Measurements from ENCODE around the gene THSD4.

GRCh38 chr15:71669688-71670087, 554.4 kb downstream of the THSD4 start:
- TF ChIP-seq, protein P1, sequence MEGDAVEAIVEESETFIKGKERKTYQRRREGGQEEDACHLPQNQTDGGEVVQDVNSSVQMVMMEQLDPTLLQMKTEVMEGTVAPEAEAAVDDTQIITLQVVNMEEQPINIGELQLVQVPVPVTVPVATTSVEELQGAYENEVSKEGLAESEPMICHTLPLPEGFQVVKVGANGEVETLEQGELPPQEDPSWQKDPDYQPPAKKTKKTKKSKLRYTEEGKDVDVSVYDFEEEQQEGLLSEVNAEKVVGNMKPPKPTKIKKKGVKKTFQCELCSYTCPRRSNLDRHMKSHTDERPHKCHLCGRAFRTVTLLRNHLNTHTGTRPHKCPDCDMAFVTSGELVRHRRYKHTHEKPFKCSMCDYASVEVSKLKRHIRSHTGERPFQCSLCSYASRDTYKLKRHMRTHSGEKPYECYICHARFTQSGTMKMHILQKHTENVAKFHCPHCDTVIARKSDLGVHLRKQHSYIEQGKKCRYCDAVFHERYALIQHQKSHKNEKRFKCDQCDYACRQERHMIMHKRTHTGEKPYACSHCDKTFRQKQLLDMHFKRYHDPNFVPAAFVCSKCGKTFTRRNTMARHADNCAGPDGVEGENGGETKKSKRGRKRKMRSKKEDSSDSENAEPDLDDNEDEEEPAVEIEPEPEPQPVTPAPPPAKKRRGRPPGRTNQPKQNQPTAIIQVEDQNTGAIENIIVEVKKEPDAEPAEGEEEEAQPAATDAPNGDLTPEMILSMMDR (IDR thresholded peaks at IDR 0.05): no peak
- TF ChIP-seq POLR2A (IDR thresholded peaks at IDR 0.05): no peak
